ENCODE data around the gene NSD1.

Gene NSD1

DNA sequence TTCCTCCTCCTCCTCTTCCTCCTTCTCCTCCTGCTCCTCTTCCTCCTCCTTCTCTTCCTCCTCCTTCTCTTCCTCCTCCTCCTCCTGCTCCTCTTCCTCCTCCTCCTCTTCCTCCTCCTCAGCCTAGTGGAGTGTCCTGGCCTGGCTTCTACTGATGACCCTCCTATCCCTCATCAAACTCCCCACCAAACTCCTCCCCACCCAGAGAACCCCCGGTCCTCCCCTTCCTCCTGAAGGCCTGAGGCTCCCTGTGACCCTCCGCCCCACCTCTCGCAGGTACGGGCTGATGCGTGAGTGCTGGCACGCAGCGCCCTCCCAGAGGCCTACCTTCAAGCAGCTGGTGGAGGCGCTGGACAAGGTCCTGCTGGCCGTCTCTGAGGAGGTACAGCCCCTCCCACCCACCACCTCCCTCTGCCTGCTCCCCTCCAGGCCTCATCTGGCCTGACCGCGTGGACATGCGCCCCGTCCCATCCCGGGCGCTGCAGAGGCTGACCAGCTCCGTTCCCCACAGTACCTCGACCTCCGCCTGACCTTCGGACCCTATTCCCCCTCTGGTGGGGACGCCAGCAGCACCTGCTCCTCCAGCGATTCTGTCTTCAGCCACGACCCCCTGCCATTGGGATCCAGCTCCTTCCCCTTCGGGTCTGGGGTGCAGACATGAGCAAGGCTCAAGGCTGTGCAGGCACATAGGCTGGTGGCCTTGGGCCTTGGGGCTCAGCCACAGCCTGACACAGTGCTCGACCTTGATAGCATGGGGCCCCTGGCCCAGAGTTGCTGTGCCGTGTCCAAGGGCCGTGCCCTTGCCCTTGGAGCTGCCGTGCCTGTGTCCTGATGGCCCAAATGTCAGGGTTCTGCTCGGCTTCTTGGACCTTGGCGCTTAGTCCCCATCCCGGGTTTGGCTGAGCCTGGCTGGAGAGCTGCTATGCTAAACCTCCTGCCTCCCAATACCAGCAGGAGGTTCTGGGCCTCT, 36.3 kb upstream of the NSD1 start:
- Histone ChIP-seq H3K4me1 (peaks cover 6% of the 10 kb centered on the region; the same call in 1 of the 2 replicates), H3K4me3 (ENCODE audit: low read depth, low read length) (no peak overlapping the region), H3K27me3 (no peaks in the 10 kb centered on the region), H3K36me3 (no peaks in the 10 kb centered on the region), H3K9me3 (no peaks in the 10 kb centered on the region)
- DNase-seq = no peak
- TF ChIP-seq, protein P1, sequence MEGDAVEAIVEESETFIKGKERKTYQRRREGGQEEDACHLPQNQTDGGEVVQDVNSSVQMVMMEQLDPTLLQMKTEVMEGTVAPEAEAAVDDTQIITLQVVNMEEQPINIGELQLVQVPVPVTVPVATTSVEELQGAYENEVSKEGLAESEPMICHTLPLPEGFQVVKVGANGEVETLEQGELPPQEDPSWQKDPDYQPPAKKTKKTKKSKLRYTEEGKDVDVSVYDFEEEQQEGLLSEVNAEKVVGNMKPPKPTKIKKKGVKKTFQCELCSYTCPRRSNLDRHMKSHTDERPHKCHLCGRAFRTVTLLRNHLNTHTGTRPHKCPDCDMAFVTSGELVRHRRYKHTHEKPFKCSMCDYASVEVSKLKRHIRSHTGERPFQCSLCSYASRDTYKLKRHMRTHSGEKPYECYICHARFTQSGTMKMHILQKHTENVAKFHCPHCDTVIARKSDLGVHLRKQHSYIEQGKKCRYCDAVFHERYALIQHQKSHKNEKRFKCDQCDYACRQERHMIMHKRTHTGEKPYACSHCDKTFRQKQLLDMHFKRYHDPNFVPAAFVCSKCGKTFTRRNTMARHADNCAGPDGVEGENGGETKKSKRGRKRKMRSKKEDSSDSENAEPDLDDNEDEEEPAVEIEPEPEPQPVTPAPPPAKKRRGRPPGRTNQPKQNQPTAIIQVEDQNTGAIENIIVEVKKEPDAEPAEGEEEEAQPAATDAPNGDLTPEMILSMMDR (IDR thresholded peaks at IDR 0.05; ENCODE audit: low read depth, low read length) = no peak

DNA sequence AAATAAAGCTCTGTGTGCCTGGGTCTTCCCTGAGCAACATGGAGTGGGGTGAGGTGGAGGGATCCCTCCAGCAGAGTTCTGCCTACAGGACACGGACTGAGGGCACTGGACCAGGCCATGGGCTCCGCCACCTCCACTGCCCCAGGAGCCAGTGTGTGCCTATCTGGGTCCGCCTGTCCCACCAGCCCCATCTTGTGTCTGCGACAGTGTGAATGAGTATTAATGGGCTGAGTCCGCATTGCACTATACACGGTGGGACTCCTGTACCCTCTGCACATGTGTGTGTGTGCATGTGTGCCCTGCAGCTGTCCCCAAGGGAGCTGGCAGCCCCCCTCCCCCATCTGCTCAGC, 35.5 kb upstream of the NSD1 start:
- no peaks in the 10 kb centered on the region for H3K36me3 ChIP-seq
- TF ChIP-seq, protein P1 (IDR thresholded peaks at IDR 0.05; ENCODE audit: low read depth, low read length) = no peak
- H3K9me3 ChIP-seq = no peaks in the 10 kb centered on the region
- peaks cover 6% of the 10 kb centered on the region; the same call in 1 of the 2 replicates for H3K4me1 ChIP-seq
- DNase-seq = no peak
- H3K27me3 ChIP-seq = no peaks in the 10 kb centered on the region
- H3K4me3 ChIP-seq (ENCODE audit: low read depth, low read length) = no peak overlapping the region

DNA sequence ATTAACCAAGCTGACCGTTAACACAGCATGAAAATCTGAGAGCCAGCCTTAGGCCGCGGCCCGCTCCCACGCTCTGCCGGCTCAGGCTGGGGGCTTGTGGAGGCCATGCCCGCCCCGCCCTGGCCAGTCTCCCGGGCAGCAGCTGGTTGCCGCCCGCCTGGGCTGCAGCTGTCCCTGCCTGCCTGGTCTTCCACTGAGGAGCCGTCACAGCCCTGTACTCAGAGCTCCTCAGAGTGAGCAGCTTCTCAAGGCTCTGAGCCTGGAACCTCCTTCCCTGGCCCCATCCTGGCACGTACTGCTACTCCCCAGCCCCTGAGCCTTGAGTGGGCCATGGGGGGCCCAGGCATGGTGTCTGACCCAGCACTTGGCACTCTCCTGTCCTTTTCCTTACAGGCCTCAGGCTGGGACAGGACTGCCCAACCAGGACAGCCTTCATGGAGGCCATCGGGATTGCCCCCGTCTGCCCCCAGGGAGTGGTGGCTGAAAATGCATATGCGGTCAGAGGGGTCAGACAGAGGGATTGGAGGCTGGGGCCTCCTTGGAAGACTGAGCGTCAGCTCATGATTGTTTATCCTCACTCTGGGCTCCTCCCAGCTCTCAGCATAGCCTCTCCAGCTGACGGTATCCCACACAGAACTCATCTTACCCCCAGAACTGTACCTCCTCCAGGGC, 35.0 kb upstream of the NSD1 start:
- no peak for DNase-seq
- H3K36me3 ChIP-seq = no peaks in the 10 kb centered on the region
- no peaks in the 10 kb centered on the region for H3K27me3 ChIP-seq
- TF ChIP-seq, protein P1 (IDR thresholded peaks at IDR 0.05; ENCODE audit: low read depth, low read length) = no peak
- H3K4me3 ChIP-seq (ENCODE audit: low read depth, low read length) = no peak overlapping the region
- peaks cover 6% of the 10 kb centered on the region; the same call in 1 of the 2 replicates for H3K4me1 ChIP-seq
- no peaks in the 10 kb centered on the region for H3K9me3 ChIP-seq

DNA sequence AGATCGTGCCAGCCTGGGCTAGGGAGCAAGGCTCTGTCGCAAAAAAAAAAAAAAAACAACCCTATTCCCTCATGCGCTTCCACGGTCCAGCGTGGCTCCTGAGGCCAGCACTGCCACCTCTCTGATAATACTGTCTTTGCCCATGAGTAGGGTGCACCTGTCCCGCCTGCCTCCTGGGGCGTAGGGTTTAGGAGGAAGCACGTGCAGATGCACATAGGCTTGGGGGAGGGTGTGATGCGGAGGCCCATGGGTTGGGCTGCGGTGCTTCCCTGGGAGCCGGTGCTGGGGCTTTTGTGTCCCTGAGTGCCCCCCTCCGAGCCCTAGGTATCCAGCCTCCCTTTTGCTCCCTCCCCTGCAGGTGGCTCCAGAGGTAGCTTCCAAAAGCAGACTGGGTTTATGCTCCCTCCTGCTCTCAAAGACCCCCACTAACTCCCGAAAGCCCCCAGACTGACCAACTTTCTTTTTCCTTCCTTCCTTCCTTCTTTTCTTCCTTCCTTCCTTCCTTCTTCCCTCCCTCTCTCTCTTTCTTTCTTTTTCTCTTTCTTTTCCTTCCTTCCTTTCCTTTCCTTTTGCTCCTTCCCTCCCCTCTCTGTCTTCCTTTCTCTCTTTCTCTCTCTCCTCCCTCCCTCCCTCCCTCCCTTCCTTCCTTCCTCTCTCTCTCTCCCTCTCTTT, 34.0 kb upstream of the NSD1 start:
- Histone ChIP-seq H3K36me3 (no peaks in the 10 kb centered on the region), H3K9me3 (no peaks in the 10 kb centered on the region), H3K27me3 (no peaks in the 10 kb centered on the region), H3K4me3 (ENCODE audit: low read depth, low read length) (no peak overlapping the region), H3K4me1 (peaks cover 3% of the 10 kb centered on the region; the same call in 1 of the 2 replicates)
- no peak for DNase-seq
- TF ChIP-seq, protein P1 (IDR thresholded peaks at IDR 0.05; ENCODE audit: low read depth, low read length) = no peak

DNA sequence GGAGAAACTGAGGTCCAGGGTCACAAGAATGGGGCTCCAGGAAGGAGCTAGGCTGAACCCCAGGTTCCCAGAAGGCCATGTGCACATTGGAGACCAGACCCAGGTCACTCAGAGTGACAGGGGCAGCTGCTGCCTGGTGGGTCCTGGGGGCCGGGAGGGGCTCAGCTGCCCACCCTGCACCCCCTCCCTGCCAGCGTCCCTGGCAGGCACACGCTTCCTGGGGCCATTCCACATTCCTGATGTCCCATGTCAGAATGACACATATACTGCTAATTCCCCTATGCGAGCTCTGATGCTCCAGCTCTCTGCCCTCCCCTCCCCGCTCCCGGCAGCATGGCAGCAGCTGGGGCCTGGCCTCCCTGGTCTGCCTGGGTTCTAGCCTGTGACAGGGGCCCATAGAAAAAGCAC, 32.9 kb upstream of the NSD1 start:
- no peak for DNase-seq
- H3K4me3 ChIP-seq (ENCODE audit: low read depth, low read length) = no peak overlapping the region
- no peaks in the 10 kb centered on the region for H3K9me3 ChIP-seq
- no peaks in the 10 kb centered on the region for H3K27me3 ChIP-seq
- no peaks in the 10 kb centered on the region for H3K36me3 ChIP-seq
- TF ChIP-seq, protein P1 (IDR thresholded peaks at IDR 0.05; ENCODE audit: low read depth, low read length) = no peak
- no peaks in the 10 kb centered on the region for H3K4me1 ChIP-seq

Data from BE2C (cell line).